GM18505 (cell line): ENCODE measurements around the gene HAPLN1.

Experiments used
- ATAC-seq: cut with Tn5 transposase; IDR thresholded peaks from one replicate; pipeline ENCODE4 v1.9.1; 2021; ENCODE audit not compliant: unreplicated experiment
- POLR2A ChIP-seq: IDR thresholded peaks from 4 replicates; pipeline ENCODE4 v1.6.1; 2011; ENCODE audit warnings: borderline replicate concordance; ENCODE audit not compliant: insufficient read depth, insufficient read length; ENCODE audit errors: extremely low read depth

Gene HAPLN1

DNA sequence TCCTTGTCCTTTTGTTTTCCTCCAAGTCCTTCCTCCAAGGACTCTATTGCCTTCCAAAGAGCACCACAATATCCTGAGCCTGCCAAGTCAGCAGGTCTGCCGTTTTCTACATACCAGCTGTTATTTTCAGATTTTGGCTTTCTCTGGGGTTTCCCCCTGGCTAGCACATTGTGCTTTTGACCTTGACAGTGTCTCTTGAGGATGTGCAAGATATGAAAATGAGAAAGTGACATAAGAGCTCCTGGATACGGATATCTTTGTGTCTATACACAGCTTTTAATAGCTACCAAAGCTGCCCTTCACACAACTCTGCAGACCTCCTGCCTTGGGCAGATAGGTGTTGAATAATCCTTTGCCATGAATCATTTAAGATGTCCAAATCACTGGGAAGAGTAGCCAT is 67.0 kb downstream of the HAPLN1 start:
- ATAC-seq, result peak; percentile 62

DNA sequence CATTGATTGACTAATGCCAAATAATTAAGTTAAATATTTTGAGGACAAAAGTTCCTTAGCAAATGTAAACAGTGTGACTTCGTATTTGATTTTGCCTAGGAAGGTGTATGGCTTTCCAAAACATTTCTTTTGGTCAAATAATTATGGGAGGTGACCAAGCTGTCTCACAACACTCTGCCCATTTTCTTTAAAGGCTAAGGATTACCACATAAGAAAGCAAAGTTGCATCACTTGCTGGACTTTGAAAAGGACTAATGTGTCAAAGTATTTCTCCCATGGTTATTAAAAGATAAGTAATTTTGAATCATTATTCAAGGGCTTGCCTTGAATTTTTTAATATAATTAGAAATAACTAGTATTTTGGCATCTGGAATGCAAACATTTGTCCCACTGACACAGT is 74.7 kb downstream of the HAPLN1 start:
- TF ChIP-seq POLR2A, result no peak
- no peak for ATAC-seq

More for the DNA sequence above, 67.0 kb downstream of the HAPLN1 start:
- TF ChIP-seq POLR2A, result no peak

DNA sequence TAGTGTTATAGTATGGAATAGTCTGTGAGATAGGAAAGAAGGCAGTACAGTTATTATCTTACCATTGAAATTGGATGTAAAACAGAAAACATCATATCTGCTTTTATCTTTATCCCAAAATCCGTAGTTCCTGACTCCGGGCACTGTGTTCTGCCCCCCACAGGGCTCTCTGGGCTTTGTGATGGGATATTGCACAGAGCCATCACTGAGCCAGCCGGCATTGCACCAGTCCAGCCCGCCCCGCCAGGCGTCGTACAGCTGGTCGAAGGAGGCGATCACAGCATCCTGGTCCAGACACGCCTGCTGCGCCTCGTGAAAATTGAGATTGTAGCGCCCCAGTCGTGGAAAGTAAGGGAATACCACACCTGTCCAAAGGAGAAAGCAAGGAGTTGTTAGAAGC is 76.4 kb downstream of the HAPLN1 start:
- TF ChIP-seq POLR2A, result no peak
- no peak for ATAC-seq

DNA sequence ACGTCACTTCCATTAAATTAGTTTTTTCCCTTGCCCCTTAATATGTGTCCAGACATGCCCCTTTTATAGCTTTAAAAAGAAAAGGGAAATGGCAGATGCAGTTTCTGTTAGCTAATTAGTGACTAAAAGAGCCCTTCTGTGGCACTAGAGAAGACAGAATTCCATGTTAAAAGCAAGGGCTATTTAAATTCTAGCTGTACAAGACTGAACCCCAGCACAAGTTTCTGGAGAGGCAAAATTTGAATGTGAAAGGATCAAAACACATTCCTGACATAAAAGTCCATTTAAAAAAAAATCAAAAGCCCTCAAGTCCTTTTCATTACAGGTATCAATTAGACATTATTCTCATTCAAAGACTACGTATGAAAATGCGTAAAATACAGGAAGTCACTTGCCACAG is 78.7 kb downstream of the HAPLN1 start:
- TF ChIP-seq POLR2A, result no peak
- no peak for ATAC-seq

DNA sequence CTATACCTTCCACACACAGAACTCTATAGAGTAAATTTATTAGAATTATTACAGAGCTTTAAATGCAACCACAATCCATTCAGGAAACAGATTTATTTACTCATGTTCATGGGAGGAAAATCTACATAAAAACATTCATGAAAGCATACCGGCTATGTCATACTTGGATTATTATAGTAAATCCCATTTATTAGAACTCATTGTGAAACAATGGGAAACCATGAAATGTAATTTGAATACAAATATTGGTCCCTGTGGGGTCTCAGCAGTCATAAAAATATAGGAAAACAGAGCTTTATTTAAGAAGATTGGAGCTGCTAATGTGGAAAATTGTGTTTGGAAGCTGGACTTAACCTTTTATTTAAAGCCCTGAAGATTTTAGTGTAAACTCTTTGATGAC is 80.7 kb downstream of the HAPLN1 start:
- no peak for TF ChIP-seq POLR2A
- ATAC-seq, result no peak

DNA sequence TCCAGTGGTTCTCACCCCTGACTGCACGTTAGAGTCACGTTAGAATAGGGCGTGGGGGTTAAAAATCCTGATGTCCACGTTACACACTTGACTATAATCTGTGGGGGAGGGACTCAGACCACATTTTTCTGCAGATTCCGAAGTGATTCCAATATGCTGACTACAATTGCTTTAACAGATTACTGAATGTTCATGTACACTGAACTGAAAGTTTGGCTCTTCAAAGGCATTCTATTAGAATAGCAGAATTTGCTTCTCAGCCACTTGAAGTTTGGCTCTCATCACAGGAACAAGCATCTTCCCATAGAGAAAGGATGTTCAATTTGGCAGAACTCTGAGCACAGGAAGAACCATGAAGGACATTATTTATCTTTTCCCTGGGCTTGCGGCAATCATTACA is 84.5 kb downstream of the HAPLN1 start:
- TF ChIP-seq POLR2A, result no peak
- no peak for ATAC-seq

DNA sequence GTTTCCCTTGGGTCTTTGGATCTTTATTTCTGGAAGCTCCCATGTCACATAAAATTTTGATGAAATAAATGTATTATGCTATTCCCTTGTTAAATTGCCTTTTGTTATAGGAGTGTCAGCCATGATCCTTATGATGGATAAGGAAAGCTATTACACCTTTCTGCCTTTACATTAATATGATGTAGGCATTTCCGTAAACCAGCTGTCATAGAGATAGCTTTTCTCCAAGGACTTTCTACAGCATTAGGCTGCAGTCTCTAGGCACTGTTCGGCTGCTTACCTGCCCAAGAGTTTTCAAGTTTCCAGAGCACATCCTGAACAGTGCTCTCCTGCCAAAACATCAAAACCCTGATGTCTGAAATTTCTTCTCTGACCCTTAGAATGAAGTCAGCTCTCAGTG is 87.4 kb downstream of the HAPLN1 start:
- no peak for ATAC-seq

DNA sequence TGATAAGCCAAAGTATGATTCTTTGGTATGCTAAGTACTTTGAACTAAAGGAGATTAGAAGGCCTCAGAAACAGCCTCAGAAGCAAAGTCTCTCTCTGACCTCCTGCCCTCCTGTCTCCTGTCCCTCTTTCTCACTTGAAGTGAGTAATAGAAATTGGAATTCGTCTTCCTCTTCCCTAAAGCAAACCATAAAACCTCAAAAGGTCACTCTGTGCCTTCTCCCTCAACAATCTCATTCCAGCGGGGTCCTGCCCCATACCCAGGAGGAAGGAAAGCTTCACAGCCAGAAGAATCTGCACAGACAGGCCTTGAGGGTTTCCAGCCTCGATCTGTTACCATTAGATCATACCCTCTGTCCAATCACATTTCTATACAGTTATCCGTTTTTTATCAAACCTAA is 87.8 kb downstream of the HAPLN1 start:
- no peak for TF ChIP-seq POLR2A
- no peak for ATAC-seq

More for the DNA sequence above, 87.4 kb downstream of the HAPLN1 start:
- no peak for TF ChIP-seq POLR2A

DNA sequence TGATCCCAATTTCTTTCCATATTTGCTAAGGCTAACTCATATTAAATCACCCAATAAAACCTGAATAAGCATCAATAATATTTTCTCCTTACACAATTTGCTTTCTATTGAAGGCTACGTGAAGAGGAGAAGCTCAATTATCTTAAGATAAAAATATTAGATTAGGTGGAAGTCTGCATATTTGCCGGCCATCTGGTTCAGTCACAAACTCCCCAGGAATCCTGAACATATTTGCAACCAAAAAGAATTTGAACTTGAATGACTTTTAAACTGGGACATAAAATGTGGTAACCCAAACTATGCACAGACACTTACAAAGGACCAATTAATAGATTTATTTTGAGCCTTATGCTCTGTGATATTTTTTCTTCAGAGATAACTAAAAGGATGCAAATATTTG is 92.3 kb downstream of the HAPLN1 start:
- TF ChIP-seq POLR2A, result no peak
- no peak for ATAC-seq

DNA sequence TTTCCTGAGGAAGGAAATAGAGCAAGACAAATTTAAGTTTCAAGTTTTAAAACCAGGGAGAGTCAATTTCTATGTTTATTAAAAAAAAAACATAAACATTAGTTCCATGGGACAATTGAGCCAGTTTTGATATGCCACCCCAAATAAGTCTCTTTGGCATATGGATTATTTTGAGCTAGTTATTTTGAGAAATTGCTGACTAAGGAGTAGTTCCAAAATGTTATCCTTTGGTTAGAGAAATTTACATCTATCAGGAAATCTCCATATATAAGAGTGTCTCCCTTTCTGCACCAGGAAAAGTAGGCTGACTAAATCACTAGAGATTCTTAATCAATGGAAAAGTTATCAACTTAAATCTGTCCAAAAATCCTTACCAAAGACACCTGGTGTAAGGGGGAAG is 105.8 kb downstream of the HAPLN1 start:
- TF ChIP-seq POLR2A, result no peak
- ATAC-seq, result no peak

DNA sequence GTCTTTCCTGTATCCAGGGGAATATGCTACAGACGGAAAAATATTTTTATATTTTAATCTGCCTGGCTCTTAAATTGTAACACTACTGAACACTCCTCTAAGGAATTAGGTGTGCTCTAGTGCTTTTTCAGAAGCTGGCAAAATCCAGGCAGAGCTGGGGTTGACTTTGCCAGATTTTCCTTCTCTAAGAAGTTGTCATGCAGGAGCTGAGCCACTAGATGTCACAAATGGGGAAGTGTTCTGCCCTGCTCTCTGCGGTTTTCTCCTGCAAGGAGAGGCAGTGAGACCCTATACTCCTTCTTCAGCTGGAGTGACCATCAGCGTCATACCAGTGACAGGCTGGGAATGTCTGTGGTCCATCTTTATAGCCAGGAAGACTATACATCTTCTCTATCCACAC is 112.5 kb downstream of the HAPLN1 start:
- TF ChIP-seq POLR2A, result no peak
- ATAC-seq, result peak; percentile 71

DNA sequence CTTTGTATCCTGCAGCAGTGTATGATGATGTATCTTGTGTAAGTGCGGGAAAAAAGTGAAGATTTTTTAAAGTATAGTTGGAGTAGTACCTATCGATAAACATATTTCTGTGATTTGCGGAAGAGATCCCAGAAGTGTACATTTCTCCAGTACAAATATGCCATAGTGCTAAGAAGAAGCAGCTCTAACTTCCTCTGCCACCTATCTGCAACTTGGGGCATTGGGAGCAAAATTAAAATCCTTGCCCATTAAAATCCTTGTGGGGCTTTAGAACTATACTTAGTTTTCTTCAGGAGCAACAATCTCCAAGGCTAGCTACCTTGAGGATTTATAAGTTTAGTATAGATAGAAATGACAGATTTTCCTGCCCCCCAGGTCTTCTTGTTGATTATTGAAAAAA is 125.4 kb downstream of the HAPLN1 start:
- ATAC-seq, result no peak
- no peak for TF ChIP-seq POLR2A

DNA sequence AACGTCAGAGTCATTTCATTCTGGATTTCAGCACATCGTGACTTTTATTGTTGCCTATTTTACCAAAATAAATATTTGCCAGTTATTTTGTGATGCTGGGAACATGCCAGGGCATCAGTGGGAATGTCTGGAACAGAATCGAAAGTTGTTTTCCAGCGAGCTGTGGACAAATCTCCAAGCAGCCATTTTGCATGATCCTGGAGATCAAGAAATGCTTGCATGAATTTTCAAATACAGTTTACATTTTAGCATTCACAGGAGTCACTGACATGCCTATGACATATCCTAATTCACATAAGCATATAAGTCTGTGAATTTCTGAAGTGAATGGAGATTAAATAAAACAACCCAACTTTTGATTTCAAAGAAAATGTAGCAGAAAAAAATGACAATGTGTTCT is 129.7 kb downstream of the HAPLN1 start:
- ATAC-seq, result no peak

DNA sequence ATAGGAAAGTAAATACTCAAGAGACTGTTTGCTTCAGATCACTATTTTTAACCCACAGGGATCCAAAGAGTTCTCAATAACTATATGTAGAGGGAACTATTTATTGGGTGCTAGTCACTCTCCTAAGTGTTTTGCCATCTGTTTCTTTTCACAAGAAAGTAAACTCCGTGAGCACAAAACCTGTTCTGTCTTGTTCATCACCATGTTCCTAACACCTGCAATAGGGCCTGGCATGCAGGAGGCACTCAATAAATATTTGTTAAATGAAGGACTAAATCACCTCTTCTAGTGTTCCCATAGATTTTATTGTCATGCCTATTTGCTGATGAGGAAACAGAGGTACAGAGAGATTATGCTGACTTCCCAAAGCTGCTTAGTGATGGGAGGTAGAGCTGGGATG is 130.9 kb downstream of the HAPLN1 start:
- TF ChIP-seq POLR2A, result no peak
- no peak for ATAC-seq

More for the DNA sequence above, 129.7 kb downstream of the HAPLN1 start:
- no peak for TF ChIP-seq POLR2A
